GM06990 (cell line): ENCODE data around the gene CDC42BPA.
"Not testable (repeated sequence)": the region's sequence is repeated elsewhere in the genome, so short reads cannot be mapped to it uniquely, and the experiment has no call there.

ENCODE experiments used
- DNase-seq: peaks from one replicate; pipeline ENCODE4 v3.0.0-alpha.2; 2011; ENCODE audit not compliant: insufficient read length; ENCODE audit errors: extremely low read depth
- H3K27me3 ChIP-seq: replicated peaks from 2 replicates; pipeline ENCODE4 v1.6.0; 2011; ENCODE audit warnings: low read length; ENCODE audit not compliant: control insufficient read depth, insufficient read depth
- H3K36me3 ChIP-seq: 2 replicates; pipeline ENCODE4 v1.5.1; 2011; ENCODE audit warnings: low read length; ENCODE audit not compliant: control insufficient read depth, insufficient read depth
- H3K4me3 ChIP-seq: replicated peaks from 2 replicates; pipeline ENCODE4 v1.5.1; 2011; ENCODE audit warnings: low read depth, mild to moderate bottlenecking, control low read depth, low read length
- CTCF ChIP-seq: IDR thresholded peaks from 2 replicates; pipeline ENCODE4 v1.5.1; 2011; ENCODE audit warnings: low read length, control low read depth, mild to moderate bottlenecking, inconsistent platforms; ENCODE audit not compliant: insufficient read depth, poor library complexity, severe bottlenecking

The CDC42BPA gene

DNA sequence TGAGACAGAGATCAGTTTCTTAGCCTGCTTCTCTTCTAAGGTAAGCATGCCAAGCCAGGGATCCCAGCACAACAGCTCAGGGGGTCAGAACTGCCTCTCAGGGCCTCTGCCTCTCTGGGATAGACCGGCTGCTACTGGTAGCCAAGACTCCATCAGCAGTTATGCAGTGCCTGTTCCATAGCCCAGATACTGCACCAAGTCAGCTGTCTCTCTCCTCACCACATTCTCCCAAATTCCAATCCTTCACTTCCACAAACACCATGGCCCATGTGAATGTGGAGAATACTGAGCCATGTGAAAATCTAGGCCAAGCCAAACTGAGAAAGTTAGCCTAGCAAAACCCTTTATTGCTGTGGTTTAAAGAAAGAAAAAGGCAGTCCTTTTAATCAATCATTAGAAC, 37.5 kb downstream of the CDC42BPA start:
- no peak for TF ChIP-seq CTCF
- Histone ChIP-seq H3K4me3 (no peak overlapping the region), H3K27me3 (no peaks in the 10 kb centered on the region), H3K36me3 (no peaks in the 10 kb centered on the region)
- DNase-seq = no peak

- DNase-seq, H3K4me3 ChIP-seq, H3K36me3 ChIP-seq, H3K27me3 ChIP-seq: not testable (repeated sequence)
Observed at GRCh38 chr1:227276156-227276693, 42.1 kb downstream of the CDC42BPA start.

GRCh38 chr1:227273557-227273956, 44.7 kb downstream of the CDC42BPA start:
- H3K4me3 ChIP-seq = no peak overlapping the region
- no peaks in the 10 kb centered on the region for H3K27me3 ChIP-seq
- no peak for TF ChIP-seq CTCF
- no peaks in the 10 kb centered on the region for H3K36me3 ChIP-seq
- DNase-seq = no peak

DNA sequence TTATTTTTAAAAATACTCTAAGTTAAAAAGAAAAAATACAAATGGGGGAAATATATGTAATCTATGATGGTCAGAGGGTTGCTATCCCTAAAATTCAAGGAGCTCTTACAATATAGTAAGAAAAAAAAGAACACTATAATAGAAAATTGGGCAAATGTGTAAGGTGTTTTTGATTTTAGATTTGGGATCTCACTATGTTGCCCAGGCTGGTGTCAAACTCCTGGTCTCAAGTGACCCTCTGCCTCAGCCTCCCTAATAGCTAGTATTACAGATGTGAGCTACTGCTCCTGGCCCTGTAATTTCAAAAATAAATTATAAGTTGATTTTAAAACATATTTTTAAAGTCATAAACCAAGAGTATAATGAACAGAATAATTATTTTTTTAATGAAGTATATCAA, 45.9 kb downstream of the CDC42BPA start:
- H3K4me3 ChIP-seq = no peak overlapping the region
- H3K27me3 ChIP-seq = no peaks in the 10 kb centered on the region
- TF ChIP-seq CTCF = no peak
- no peaks in the 10 kb centered on the region for H3K36me3 ChIP-seq
- DNase-seq = no peak

GRCh38 chr1:227270554-227270953, 47.7 kb downstream of the CDC42BPA start:
- DNase-seq = no peak
- Histone ChIP-seq H3K4me3 (no peak overlapping the region), H3K36me3 (no peaks in the 10 kb centered on the region)

GRCh38 chr1:227268943-227269342, 49.3 kb downstream of the CDC42BPA start:
- DNase-seq = no peak
- no peak for TF ChIP-seq CTCF
- H3K27me3 ChIP-seq = no peaks in the 10 kb centered on the region
- H3K36me3 ChIP-seq = no peaks in the 10 kb centered on the region
- no peak overlapping the region for H3K4me3 ChIP-seq

More at GRCh38 chr1:227270554-227270953, 47.7 kb downstream of the CDC42BPA start:
- no peak for TF ChIP-seq CTCF
- H3K27me3 ChIP-seq = no peaks in the 10 kb centered on the region
